Liver (tissue), 9 donors: ENCODE results near the gene STN1. TPM values are rescaled to one million over a fixed set of nuclear protein-coding genes. Genes with fewer than 3 reads are reported as not detected.

ENCODE experiments used
- DNase-seq: peaks from one replicate; pipeline ENCODE4 v3.0.0-alpha.2; 2017; ENCODE audit warnings: low spot score
- H3K27ac ChIP-seq, 2 donors: one replicate each; pipeline ENCODE4 v1.7.0; 2013; ENCODE audit warnings: inconsistent platforms in 2 of 2, low read length in 2 of 2, control low read depth in 1 of 2, low read depth in 1 of 2, mild to moderate bottlenecking in 1 of 2
- H3K27me3 ChIP-seq, 4 donors: one replicate each; pipeline versions ENCODE4 v1.6.1 to v1.7.0; 2013; ENCODE audit warnings: low read length in 3 of 4, inconsistent platforms in 1 of 4, mild to moderate bottlenecking in 1 of 4, moderate library complexity in 1 of 4; ENCODE audit not compliant: control insufficient read depth in 4 of 4, insufficient read depth in 4 of 4
- H3K36me3 ChIP-seq, 4 donors: one replicate each; pipeline versions ENCODE4 v1.6.1 to v1.7.0; 2013; ENCODE audit warnings: low read length in 3 of 4, mild to moderate bottlenecking in 3 of 4, low read depth in 1 of 4, moderate library complexity in 1 of 4; ENCODE audit not compliant: control insufficient read depth in 4 of 4, insufficient read depth in 3 of 4
- H3K4me1 ChIP-seq, 4 donors: one replicate each; pipeline versions ENCODE4 v1.6.1 to v1.7.0; 2013; ENCODE audit warnings: low read length in 3 of 4, mild to moderate bottlenecking in 3 of 4, moderate library complexity in 1 of 4; ENCODE audit not compliant: control insufficient read depth in 4 of 4, insufficient read depth in 4 of 4
- H3K4me3 ChIP-seq, 3 donors: one replicate each; pipeline versions ENCODE4 v1.6.1 to v1.7.0; 2013; ENCODE audit warnings: low read length in 3 of 3, control low read depth in 1 of 3, low read depth in 1 of 3, mild to moderate bottlenecking in 1 of 3
- H3K9ac ChIP-seq, 2 donors: one replicate each; pipeline ENCODE4 v1.7.0; 2013; ENCODE audit warnings: low read length in 2 of 2, mild to moderate bottlenecking in 2 of 2, moderate library complexity in 2 of 2, control low read depth in 1 of 2, low read depth in 1 of 2
- H3K9me3 ChIP-seq, 4 donors: one replicate each; pipeline versions ENCODE4 v1.6.1 to v1.7.0; 2013; ENCODE audit warnings: low read length in 3 of 4; ENCODE audit not compliant: control insufficient read depth in 4 of 4
- CTCF ChIP-seq: fragments of 150-350 bp; IDR thresholded peaks from 2 replicates; pipeline ENCODE4 v1.5.1; 2017; ENCODE audit warnings: improper control_type of control experiment, low read depth, low read length; ENCODE audit not compliant: missing input control
- EGR1 ChIP-seq, 2 donors: IDR thresholded peaks; 2 replicates each; pipeline ENCODE4 v1.6.1; 2016 to 2018; ENCODE audit warnings: antibody characterized with exemption in 2 of 2, low read depth in 2 of 2
- FOXA1 ChIP-seq: IDR thresholded peaks from 2 replicates; pipeline ENCODE4 v1.6.1; 2016; ENCODE audit warnings: antibody characterized with exemption
- FOXA2 ChIP-seq: IDR thresholded peaks from 2 replicates; pipeline ENCODE4 v1.6.1; 2016; ENCODE audit warnings: antibody characterized with exemption
- GABPA ChIP-seq, 2 donors: IDR thresholded peaks in 1 of 2; conservative IDR thresholded peaks in 1 of 2; 2 replicates each; pipeline ENCODE4 v1.6.1; 2016; ENCODE audit warnings: antibody characterized with exemption in 2 of 2, mild to moderate bottlenecking in 1 of 2, moderate library complexity in 1 of 2
- HNF4G ChIP-seq: IDR thresholded peaks from 2 replicates; pipeline ENCODE4 v1.6.1; 2016; ENCODE audit warnings: antibody characterized with exemption
- JUND ChIP-seq, 2 donors: IDR thresholded peaks; 2 replicates each; pipeline ENCODE4 v1.6.1; 2016; ENCODE audit warnings: antibody characterized with exemption in 2 of 2
- MAX ChIP-seq: IDR thresholded peaks from 2 replicates; pipeline ENCODE4 v1.6.1; 2016; ENCODE audit warnings: antibody characterized with exemption
- RAD21 ChIP-seq, 2 donors: IDR thresholded peaks; 2 replicates each; pipeline ENCODE4 v1.6.1; 2016; ENCODE audit warnings: antibody characterized with exemption in 2 of 2, mild to moderate bottlenecking in 2 of 2
- REST ChIP-seq: IDR thresholded peaks from 2 replicates; pipeline ENCODE4 v1.6.1; 2016; ENCODE audit warnings: antibody characterized with exemption, mild to moderate bottlenecking
- RXRA ChIP-seq, 2 donors: IDR thresholded peaks; 2 replicates each; pipeline ENCODE4 v1.6.1; 2017 to 2018; ENCODE audit warnings: antibody characterized with exemption in 2 of 2, mild to moderate bottlenecking in 1 of 2
- SP1 ChIP-seq: IDR thresholded peaks from 2 replicates; pipeline ENCODE4 v1.6.1; 2018; ENCODE audit warnings: antibody characterized with exemption, mild to moderate bottlenecking
- YY1 ChIP-seq: IDR thresholded peaks from 2 replicates; pipeline ENCODE4 v1.6.1; 2016; ENCODE audit warnings: antibody characterized with exemption, mild to moderate bottlenecking
- WGBS: extraction: QIAGEN DNeasy Blood & Tissue Kit; methylation state at CpG from one replicate; pipeline ENCODE4 v1.1.7; 2013; 5-methylcytosine and 5-hydroxymethylcytosine counted together
- polyA plus RNA-seq, 2 donors: library from polyadenylated mRNA; stranded (reverse) in 1 of 2; unstranded in 1 of 2; fragments of 200-250 nt in 1 of 2; fragments of >200 nt in 1 of 2; fragmentation: Nextera tagmentation in 1 of 2; extraction: Ambion mirVana in 1 of 2; gene quantifications; one replicate each; pipeline versions ENCODE4 v1.2.1 to v1.2.3, GENCODE V29; 2013 to 2015
- total RNA-seq, 2 donors: library from RNA; depleted of rRNA; stranded (reverse); fragments of >200 nt; gene quantifications; one replicate each; pipeline ENCODE4 v1.2.3, GENCODE V29; 2014
- TF ChIP-seq, protein P1 (sequence below): IDR thresholded peaks from 2 replicates; pipeline ENCODE4 v1.6.1; 2016; ENCODE audit warnings: antibody characterized with exemption
- TF ChIP-seq, protein P2 (sequence below): IDR thresholded peaks from 2 replicates; pipeline ENCODE4 v1.6.1; 2016; ENCODE audit warnings: antibody characterized with exemption
- donor health status: healthy.
- donor health status: healthy.
- donor health status: healthy.
- donor health status: healthy.
- donor health status: healthy.

STN1 gene
- total and polyA plus RNA-seq, 4 donors: 6.9 to 12.9 (median 8.0) TPM

- H3K27me3 ChIP-seq: no peaks in the 10 kb centered on the region
- no peak overlapping the region for H3K27ac ChIP-seq
- TF ChIP-seq, protein P1, sequence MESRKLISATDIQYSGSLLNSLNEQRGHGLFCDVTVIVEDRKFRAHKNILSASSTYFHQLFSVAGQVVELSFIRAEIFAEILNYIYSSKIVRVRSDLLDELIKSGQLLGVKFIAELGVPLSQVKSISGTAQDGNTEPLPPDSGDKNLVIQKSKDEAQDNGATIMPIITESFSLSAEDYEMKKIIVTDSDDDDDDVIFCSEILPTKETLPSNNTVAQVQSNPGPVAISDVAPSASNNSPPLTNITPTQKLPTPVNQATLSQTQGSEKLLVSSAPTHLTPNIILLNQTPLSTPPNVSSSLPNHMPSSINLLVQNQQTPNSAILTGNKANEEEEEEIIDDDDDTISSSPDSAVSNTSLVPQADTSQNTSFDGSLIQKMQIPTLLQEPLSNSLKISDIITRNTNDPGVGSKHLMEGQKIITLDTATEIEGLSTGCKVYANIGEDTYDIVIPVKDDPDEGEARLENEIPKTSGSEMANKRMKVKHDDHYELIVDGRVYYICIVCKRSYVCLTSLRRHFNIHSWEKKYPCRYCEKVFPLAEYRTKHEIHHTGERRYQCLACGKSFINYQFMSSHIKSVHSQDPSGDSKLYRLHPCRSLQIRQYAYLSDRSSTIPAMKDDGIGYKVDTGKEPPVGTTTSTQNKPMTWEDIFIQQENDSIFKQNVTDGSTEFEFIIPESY: no peak
- TF ChIP-seq JUND (IDR thresholded peaks at IDR 0.05) (no peak), GABPA (IDR thresholded peaks at IDR 0.05 in 1 of 2, conservative IDR thresholded peaks at IDR 0.05 in 1 of 2) (no peak), CTCF (no peak), RXRA (IDR thresholded peaks at IDR 0.05) (no peak), RAD21 (IDR thresholded peaks at IDR 0.05) (no peak), FOXA1 (no peak), REST (no peak), FOXA2 (no peak), HNF4G (no peak), MAX (no peak), SP1 (no peak), YY1 (no peak), EGR1 (IDR thresholded peaks at IDR 0.05; ENCODE audit: low read depth in 2 of 2) (no peak)
- TF ChIP-seq, protein P2, sequence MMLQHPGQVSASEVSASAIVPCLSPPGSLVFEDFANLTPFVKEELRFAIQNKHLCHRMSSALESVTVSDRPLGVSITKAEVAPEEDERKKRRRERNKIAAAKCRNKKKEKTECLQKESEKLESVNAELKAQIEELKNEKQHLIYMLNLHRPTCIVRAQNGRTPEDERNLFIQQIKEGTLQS: no peak
- H3K9me3 ChIP-seq: peaks cover 0 to 2% (median 0%) of the 10 kb centered on the region in 4 donors
- H3K4me1 ChIP-seq: no peaks in the 10 kb centered on the region
- no peak overlapping the region for H3K9ac ChIP-seq
- H3K4me3 ChIP-seq: no peak overlapping the region
- 88% methylated on average over 8 of the region's 8 CpGs for WGBS
- H3K36me3 ChIP-seq: peaks cover 0 to 3% (median 0%) of the 10 kb centered on the region in 4 donors
- DNase-seq: no peak
Measured at GRCh38 chr10:103870516-103870915, 47.5 kb downstream of the STN1 start.

- TF ChIP-seq JUND (IDR thresholded peaks at IDR 0.05) (no peak), FOXA2 (no peak), REST (no peak), CTCF (no peak), SP1 (no peak), GABPA (IDR thresholded peaks at IDR 0.05 in 1 of 2, conservative IDR thresholded peaks at IDR 0.05 in 1 of 2) (no peak), FOXA1 (no peak)
- TF ChIP-seq, protein P2: no peak
- H3K9me3 ChIP-seq: peaks cover 0 to 5% (median 0%) of the 10 kb centered on the region in 4 donors
- H3K27ac ChIP-seq: no peak overlapping the region
- WGBS: 77% methylated on average over 4 of the region's 4 CpGs
- H3K36me3 ChIP-seq: peaks cover 0 to 3% (median 0%) of the 10 kb centered on the region in 4 donors
- H3K4me3 ChIP-seq: no peak overlapping the region
- H3K4me1 ChIP-seq: no peaks in the 10 kb centered on the region
- no peak for DNase-seq
- H3K27me3 ChIP-seq: no peaks in the 10 kb centered on the region
- H3K9ac ChIP-seq: no peak overlapping the region
Measured at GRCh38 chr10:103869336-103869735, 48.6 kb downstream of the STN1 start.
